ENCODE data around the gene CLEC3B.
A peak's percentile ranks its signal among the peaks of the same experiment; 100 is the strongest.
"Not testable (repeated sequence)": the region's sequence is repeated elsewhere in the genome, so short reads cannot be mapped to it uniquely, and the experiment has no call there.

The CLEC3B gene

DNA sequence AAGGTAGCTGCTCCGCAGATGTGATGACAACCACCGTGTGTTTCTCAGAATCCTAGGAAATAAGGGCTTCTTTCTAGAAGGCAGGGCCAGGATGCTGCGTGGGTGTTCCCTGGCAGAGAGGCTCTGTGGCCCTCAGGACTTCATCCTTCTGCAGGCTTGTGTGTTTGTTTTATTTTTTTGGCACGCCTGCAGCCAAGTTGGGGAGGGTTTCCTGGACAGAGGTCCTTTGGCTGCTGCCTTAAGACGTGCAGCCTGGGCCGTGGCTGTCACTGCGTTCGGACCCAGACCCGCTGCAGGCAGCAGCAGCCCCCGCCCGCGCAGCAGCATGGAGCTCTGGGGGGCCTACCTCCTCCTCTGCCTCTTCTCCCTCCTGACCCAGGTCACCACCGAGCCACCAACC, at the start of gene CLEC3B:
Gene CLEC3B (plus strand): TSS at position 266 of the 400 bp plus-strand sequence. CDS start 60 bp downstream, at position 326.
- peak; percentile 37 for DNase-seq

GRCh38 chr3:44981220-44981619, 44.9 kb upstream of the CLEC3B start:
- no peak for DNase-seq

DNA sequence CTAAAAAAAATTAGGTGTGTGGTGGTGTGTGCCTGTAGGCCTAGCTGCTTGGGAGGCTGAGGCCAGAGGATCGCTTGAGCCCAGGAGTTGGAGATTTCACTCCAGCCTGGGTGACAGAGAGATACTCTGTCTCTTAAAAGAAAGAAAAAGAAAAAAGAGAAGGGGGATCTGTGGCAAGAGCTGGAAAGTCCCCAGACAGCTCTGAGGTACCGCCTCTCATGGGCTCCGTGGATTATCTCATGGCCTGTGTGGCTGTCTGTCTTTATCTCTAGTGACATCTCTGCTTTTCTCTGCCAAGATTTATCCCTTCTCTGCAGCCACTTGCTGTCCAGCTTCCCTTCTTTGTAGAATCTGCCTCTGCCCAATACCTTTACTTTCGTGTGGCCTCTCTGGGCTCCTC, 44.4 kb upstream of the CLEC3B start:
- no peak for DNase-seq

- DNase-seq = no peak
Observed at GRCh38 chr3:44982817-44983216, 43.3 kb upstream of the CLEC3B start.

GRCh38 chr3:44983484-44983941, 42.6 kb upstream of the CLEC3B start:
- DNase-seq = no peak

DNA sequence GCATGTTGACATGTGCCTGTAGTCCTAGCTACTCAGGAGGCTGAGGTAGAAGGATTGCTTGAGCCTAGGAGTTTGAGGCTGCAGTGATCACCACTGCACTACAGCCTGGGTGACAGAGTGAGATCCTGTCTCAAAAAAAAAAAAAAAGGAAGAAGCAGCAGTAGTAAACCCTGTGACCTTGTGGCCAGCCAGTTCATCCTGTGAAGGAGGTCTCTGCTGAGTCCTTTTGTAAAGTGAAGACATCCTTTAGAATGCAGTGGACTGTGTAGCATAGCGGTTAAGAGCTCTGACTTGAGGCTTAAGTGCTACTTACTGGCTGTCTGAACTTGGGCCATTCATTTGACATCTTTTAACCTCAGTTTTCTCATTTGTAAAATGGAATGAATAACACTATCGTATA, 41.8 kb upstream of the CLEC3B start:
- DNase-seq = no peak

DNA sequence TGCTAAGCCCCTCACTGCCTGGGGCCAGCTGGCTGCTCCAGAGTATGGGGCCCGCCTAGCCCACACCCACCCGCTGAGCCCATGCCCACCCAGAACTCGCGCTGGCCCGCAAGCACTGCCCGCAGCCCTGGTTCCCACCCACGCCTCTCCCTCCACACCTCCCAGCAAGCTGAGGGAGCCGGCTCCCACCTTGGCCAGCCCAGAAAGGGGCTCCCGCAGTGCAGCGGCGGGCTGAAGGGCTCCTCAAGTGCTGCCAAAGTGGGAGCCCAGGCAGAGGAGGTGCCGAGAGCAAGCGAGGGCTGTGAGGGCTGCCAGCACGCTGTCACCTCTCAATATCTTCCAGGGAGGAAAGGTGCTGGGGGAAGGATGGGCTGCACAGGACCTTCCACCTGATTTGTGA, 39.8 kb upstream of the CLEC3B start:
- DNase-seq = not testable (repeated sequence)

- DNase-seq = no peak
Observed at GRCh38 chr3:44987332-44987731, 38.8 kb upstream of the CLEC3B start.

DNA sequence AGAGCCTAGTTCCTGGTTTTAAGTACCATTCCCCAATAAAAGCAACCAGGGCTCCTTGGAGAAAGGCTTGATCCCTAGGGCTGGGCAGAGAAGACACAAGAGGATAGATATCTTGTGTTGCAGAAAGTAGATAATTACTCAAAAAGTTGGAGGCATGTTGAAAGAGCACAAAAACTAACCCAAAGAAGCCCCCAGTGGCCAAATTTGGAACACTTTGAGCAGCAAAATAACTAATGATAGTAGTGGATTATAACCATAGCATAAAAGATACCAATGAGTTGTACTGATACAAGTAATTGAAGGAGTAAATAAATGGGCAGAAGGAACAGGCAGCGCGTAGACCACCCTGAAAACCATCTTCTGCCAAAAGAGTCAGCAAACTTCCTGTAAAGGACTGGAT, 38.0 kb upstream of the CLEC3B start:
- DNase-seq = no peak

GRCh38 chr3:44989141-44989540, 37.0 kb upstream of the CLEC3B start:
- DNase-seq = no peak

GRCh38 chr3:44989636-44990373, 36.3 kb upstream of the CLEC3B start:
- no peak for DNase-seq

DNA sequence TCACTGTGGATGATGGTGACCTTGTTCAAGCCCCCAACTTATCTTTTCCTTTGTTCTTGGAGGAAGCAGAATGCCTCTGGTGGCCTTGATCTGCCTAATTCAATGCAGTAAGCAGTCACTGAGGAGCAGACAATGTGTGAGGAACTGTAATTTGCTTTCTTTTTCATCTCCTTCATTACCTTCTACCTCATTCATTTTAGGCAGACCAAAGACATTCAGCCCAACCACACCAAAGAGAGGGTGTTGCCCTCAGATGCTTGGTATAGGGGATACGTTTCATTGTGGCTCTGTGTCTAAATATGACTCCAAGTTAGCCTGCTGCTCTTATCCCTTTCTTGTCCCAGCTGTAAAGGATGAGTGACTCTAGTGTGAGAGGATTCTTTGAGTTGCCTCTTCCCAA, 34.8 kb upstream of the CLEC3B start:
- no peak for DNase-seq

DNA sequence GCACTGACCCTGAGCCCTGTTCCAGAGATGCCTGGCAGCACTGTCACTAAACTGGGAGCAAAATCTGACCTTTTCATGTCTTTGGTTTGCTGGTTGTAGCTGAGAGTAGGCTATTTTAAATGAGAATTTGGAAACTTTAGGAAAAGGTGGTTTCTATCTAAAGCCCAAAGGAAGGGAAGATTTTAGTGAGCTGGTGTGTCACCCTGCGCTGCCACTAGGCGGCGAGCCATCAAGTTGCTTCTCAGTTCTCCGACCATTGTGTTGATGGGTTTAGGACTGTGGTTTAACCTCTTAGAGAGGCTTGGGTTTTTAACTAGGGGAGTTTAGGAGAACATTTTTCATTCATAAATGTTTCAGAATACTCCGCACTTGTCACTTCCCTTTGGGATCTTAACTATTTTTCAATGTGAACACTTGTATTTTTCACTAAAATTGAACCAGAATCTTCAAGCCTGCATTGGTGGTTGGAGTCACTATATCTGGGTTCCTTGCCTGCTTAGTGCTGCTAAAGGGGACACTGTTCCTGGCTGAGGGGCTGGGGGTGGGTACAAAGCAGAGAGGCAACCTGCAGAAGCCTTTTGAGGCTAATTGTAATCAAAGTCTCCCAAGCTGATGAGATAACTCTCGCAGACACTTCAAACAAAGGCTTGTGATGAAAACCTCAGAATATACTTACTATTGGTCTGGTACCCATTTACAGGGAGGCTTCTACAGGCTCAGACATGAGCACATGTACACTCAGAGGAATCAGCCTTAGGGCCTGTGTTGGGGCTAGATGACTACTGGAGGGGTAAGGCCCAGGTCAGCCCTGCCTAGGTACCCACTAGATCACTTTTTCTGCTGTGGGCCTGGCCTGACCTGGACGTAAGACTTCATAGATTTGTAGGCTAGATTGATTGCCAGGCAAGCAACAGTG, 33.3 kb upstream of the CLEC3B start:
- no peak for DNase-seq

GRCh38 chr3:44993471-44994205, 32.5 kb upstream of the CLEC3B start:
- no peak for DNase-seq

- DNase-seq = peak; percentile 71
Observed at GRCh38 chr3:44995142-44995770, 30.8 kb upstream of the CLEC3B start.

DNA sequence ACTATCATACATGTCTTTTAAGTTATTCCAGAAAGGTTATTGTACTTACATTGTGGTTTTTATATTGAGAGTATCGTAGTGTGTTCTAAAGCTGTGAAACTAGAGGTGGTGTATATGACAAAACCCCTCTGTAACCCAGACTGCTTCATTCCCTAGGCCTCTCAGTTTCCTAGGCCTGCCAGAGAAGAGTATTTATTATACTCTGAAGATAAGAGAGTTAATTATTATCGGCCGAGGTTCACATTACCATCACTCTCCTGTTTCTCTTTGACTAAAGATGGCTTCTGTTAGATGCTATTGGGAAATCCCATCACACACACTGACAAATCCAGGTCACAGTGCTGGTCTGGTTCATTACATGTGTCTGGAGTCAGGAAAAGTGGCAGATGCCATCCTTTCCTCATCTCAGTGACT, 29.5 kb upstream of the CLEC3B start:
- no peak for DNase-seq

- DNase-seq = no peak
Observed at GRCh38 chr3:44999782-45000181, 26.3 kb upstream of the CLEC3B start.

GRCh38 chr3:45000823-45001222, 25.3 kb upstream of the CLEC3B start:
- DNase-seq = no peak

- no peak for DNase-seq
Observed at GRCh38 chr3:45001738-45002137, 24.4 kb upstream of the CLEC3B start.

DNA sequence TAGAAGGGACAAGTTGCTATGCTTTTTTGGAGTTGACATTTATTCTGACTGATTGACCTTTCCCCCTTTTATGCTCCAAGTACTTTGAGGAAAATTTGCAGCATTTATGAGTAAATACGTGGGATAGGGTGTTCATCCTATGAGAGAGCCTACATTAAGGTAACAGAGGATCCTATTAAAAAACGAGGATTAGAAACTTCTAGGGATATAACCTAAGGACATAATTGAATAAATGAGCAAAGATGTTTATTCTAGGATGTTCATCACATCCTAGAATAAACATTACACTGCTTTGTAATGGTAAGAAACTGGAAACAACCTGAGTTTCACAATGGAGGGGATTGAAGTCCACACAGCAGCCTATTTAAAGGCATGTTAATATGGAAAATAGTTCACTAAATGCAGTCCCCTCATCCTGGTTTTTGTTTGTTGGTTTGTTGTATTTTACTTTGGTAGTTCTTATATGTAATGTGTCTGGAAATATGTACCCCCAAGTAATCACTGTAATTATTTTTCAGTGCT, 23.9 kb upstream of the CLEC3B start:
- no peak for DNase-seq

DNA sequence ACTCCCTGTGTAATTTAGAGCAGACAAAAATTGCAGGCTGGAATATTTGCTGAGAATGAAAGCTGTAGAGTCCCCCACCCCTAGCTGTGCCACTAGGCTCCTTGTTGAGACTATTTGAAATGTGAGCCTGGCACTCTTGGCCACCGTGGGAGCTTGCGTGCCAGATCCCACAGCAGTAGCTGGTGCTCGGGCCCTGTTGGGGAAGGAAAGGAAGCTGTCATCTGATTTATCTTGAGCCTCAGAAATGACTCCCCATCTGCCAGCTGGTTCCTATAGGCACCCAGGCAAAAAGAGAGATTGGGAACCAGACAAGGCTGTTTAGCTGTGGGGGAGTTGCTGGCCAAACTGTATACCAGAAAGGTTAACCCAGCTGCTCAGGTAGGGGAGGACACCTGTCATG, 23.4 kb upstream of the CLEC3B start:
- DNase-seq = no peak

DNA sequence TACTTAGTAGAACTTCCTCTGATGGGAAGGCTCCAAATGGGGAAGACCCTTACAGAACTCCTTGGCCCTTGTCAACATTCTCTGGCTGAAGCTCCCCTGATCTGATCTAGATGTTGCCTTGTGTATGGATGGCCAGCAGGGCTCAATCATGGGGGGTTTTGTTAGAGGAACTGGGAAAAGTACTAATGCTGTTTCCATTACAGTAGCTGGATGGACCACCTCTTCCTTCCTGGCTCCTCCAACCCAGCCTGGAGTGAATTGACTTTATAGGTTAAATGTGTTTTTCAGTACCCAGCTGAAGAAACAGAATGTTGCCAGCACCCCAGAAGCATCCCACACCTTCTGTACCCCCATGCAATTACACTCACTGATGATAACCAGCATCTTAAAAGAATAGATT, 22.7 kb upstream of the CLEC3B start:
- DNase-seq = no peak

DNA sequence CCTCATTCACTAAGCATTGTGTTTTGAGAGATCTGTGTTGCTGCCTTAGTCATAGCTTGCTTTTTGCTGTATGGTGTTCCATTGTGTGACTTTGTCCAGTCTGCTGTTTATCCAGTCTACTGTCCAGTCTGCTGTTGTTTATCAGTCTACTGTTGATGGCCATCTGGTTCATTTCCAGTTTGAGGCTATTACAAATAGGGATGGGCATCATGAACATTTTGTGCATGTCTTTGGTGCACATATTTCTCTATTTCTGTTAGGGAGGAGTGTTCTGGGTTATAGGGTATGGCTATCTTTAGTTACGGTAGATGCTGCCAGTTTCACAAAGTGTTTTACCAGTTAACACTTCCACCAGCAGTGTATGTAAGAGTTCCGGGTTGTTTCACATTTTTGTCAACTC, 22.2 kb upstream of the CLEC3B start:
- no peak for DNase-seq

All from eye (tissue), 1 donor.